ENCODE results near the gene SH2D3A. TPM values are rescaled to one million over a fixed set of nuclear protein-coding genes. Genes with fewer than 3 reads are reported as not detected.

SH2D3A gene
- total and polyA plus RNA-seq, 2 of the 8 experiments (the other 6 are each of a cell fraction or from before 2014, with no cell fraction given), result 14.5 to 22.1 TPM

DNA sequence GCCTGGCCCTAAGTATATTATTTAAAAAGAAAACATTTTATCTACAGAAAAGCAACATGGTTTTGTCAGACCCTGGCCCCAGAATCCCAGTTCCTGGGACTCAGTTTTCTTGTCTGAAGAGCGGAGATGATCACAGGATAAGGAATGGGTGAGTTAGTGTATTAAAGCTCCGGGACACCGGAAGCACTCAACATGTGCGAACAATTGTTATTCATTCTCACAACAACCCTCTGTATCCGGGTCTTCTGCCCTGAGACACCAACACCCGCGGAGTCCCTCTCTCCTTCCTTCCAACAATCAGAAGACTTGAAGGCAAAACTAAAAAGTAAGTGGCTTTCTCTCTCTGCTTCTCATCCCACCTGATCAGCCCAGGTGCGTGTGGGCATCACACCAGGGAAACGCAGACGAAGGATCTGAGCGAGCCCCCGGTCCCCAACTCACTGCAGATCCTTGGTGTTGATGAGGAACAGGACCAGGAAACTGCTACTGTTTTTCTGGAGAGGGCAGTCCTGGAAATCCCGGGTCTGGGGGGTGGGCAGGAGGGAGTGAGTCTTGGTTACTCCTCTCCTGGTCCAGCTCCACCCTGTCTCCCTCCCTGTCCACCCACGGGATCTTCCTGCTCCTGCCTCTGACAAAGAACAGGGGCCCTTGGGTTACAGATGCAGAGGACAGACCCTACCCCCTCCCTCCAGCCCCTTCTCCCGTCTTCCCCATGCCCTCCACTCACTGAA lies 31.9 kb downstream of the SH2D3A start (continued):
- TF ChIP-seq, protein P1, sequence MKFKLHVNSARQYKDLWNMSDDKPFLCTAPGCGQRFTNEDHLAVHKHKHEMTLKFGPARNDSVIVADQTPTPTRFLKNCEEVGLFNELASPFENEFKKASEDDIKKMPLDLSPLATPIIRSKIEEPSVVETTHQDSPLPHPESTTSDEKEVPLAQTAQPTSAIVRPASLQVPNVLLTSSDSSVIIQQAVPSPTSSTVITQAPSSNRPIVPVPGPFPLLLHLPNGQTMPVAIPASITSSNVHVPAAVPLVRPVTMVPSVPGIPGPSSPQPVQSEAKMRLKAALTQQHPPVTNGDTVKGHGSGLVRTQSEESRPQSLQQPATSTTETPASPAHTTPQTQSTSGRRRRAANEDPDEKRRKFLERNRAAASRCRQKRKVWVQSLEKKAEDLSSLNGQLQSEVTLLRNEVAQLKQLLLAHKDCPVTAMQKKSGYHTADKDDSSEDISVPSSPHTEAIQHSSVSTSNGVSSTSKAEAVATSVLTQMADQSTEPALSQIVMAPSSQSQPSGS (IDR thresholded peaks at IDR 0.05; ENCODE audit: low read length), result no peak

Measured in H1 (cell line).